Adrenal gland (tissue), 12 donors: ENCODE measurements around the gene LSM7. TPM values are rescaled to one million over a fixed set of nuclear protein-coding genes. Genes with fewer than 3 reads are reported as not detected.

Experiments
- DNase-seq, 7 donors: peaks; one replicate each; pipeline ENCODE4 v3.0.0-alpha.2; 2019 to 2020
- H3K27ac ChIP-seq, 5 donors: fragments of 200-600 bp; sonication (generic) in 4 of 5; 1 replicate in 3 of 5; 2 replicates in 2 of 5; pipeline versions ENCODE4 v1.5.1 to v1.8.0; 2016 to 2020; ENCODE audit warnings: mild to moderate bottlenecking in 1 of 5
- H3K27me3 ChIP-seq: fragments of 200-600 bp; 2 replicates; pipeline ENCODE4 v1.8.0; 2021
- H3K36me3 ChIP-seq, 2 donors: fragments of 200-600 bp; replicated peaks in 1 of 2; 1 replicate in 1 of 2; 2 replicates in 1 of 2; pipeline versions ENCODE4 v1.5.1 to v1.8.0; 2018 to 2022
- H3K4me1 ChIP-seq, 2 donors: fragments of 200-600 bp; replicated peaks in 1 of 2; 1 replicate in 1 of 2; 2 replicates in 1 of 2; pipeline versions ENCODE4 v1.5.1 to v1.8.0; 2018 to 2021
- H3K4me3 ChIP-seq, 4 donors: fragments of 200-600 bp; sonication (generic) in 3 of 4; one replicate each; pipeline ENCODE4 v1.5.1; 2016 to 2018
- H3K9me3 ChIP-seq, 3 donors: fragments of 200-600 bp; sonication (generic) in 1 of 3; replicated peaks in 1 of 3; 1 replicate in 2 of 3; 2 replicates in 1 of 3; pipeline versions ENCODE4 v1.5.1 to v1.8.0; 2016 to 2021
- CTCF ChIP-seq, 6 experiments: fragments of 450-650 bp in 4 of 6; fragments of 200-600 bp in 2 of 6; sonication (generic) in 1 of 6; IDR thresholded peaks; 1 replicate in 5 of 6; 2 replicates in 1 of 6; pipeline versions ENCODE4 v1.5.1 to v1.8.0; 2016 to 2021; ENCODE audit warnings: antibody characterized with exemption in 6 of 6, mild to moderate bottlenecking in 2 of 6, moderate library complexity in 1 of 6
- POLR2A ChIP-seq, 2 donors: fragments of 450-650 bp; IDR thresholded peaks; one replicate each; pipeline ENCODE4 v1.6.1; 2017; ENCODE audit warnings: antibody characterized with exemption in 2 of 2, mild to moderate bottlenecking in 2 of 2, moderate library complexity in 1 of 2
- WGBS, 4 donors: extraction: QIAGEN DNeasy Blood & Tissue Kit in 2 of 4; methylation state at CpG; one replicate each; pipeline versions ENCODE4 v1.1.5 to v1.1.7; 2013 to 2017; 5-methylcytosine and 5-hydroxymethylcytosine counted together
- intact Hi-C, 2 donors: fragments of 100-400 bp; cut with DNase I; formaldehyde crosslinking; loops; one replicate each; pipeline versions ENCODE4 v1.14.1 to v1.15.0; 2022 to 2023
- polyA plus RNA-seq, 3 donors: library from polyadenylated mRNA; stranded (reverse); fragments of 200-250 nt in 2 of 3; fragments of 350-450 nt in 1 of 3; fragmentation: Illumina TruSeq in 1 of 3; extraction: RNeasy Lipid Tissue Mini Kit (QIAGEN cat#74804) in 1 of 3; gene quantifications; one replicate each; pipeline ENCODE4 v1.2.3, GENCODE V29; 2013 to 2014
- total RNA-seq, 9 donors: library from RNA; depleted of rRNA in 4 of 9; stranded (reverse); fragments of >200 nt in 4 of 9; fragments of 120-200 nt in 1 of 9; fragmentation: NEBNext Ultra II Directional in 1 of 9; extraction: Animal tissue kit (Norgen Biotek cat#: 25700) in 1 of 9; gene quantifications; one replicate each; pipeline versions ENCODE4 v1.1.0 to v1.2.4, GENCODE V29; 2013 to 2023
- donor health status: healthy with polysubstance abuse.
- donor health status: Bipolar disorder and iron deficiency.
- donor health status: DM: yes; HTN: yes; CAD: no.
- donor health status: DM: no; HTN: no; CAD: no.
- donor health status: DM: no; HTN: no; CAD: no.
- donor health status: DM: yes; HTN: yes; CAD: no.

The LSM7 gene
- total and polyA plus RNA-seq, 12 donors, result 24.1 to 355 (median 78.1) TPM

GRCh38 chr19:2287585-2288337 lies 40.6 kb downstream of the LSM7 start:
- H3K36me3 ChIP-seq, result no peaks in the 10 kb centered on the region
- peaks cover 40% of the 10 kb centered on the region for H3K27me3 ChIP-seq
- TF ChIP-seq CTCF (IDR thresholded peaks at IDR 0.05) (no peak), POLR2A (IDR thresholded peaks at IDR 0.05) (no peak)
- no peak overlapping the region for H3K4me3 ChIP-seq
- H3K27ac ChIP-seq, result no peak overlapping the region
- H3K9me3 ChIP-seq, result no peaks in the 10 kb centered on the region
- no peak for DNase-seq
- WGBS, 4 donors, result 73 to 86% (median 79%) methylated on average over 7 to 13 of the region's 13 CpGs
- H3K4me1 ChIP-seq, result peaks cover 0 to 18% of the 10 kb centered on the region in 2 donors
- intact Hi-C loops, result loop anchor here in 1 of 2 donors (10.0 kb wide), 1 partner anchor 97 kb away; no protein-coding TSS in a partner anchor

GRCh38 chr19:2286402-2287140 lies 41.8 kb downstream of the LSM7 start:
- WGBS, 4 donors, result 77 to 84% (median 81%) methylated on average over 11 to 20 of the region's 20 CpGs
- intact Hi-C loops, result loop anchor here in 1 of 2 donors (10.0 kb wide), 1 partner anchor 98 kb away; no protein-coding TSS in a partner anchor
- no peak overlapping the region for H3K27ac ChIP-seq
- no peak for TF ChIP-seq CTCF (IDR thresholded peaks at IDR 0.05)
- no peak for TF ChIP-seq POLR2A (IDR thresholded peaks at IDR 0.05)
- no peak for DNase-seq
- H3K4me3 ChIP-seq, result no peak overlapping the region
- peaks cover 35% of the 10 kb centered on the region for H3K27me3 ChIP-seq
- peaks cover 0 to 16% of the 10 kb centered on the region in 2 donors for H3K4me1 ChIP-seq
- no peaks in the 10 kb centered on the region for H3K36me3 ChIP-seq
- H3K9me3 ChIP-seq, result no peaks in the 10 kb centered on the region

- Histone ChIP-seq H3K4me3 (no peak overlapping the region), H3K4me1 (no peaks in the 10 kb centered on the region), H3K36me3 (no peaks in the 10 kb centered on the region), H3K27me3 (peaks cover 13% of the 10 kb centered on the region), H3K9me3 (no peaks in the 10 kb centered on the region), H3K27ac (no peak overlapping the region)
- intact Hi-C loops, result loop anchor here in 1 of 2 donors (10.0 kb wide), 1 partner anchor 101 kb away; no protein-coding TSS in a partner anchor
- WGBS, 4 donors, result 92 to 96% (median 94%) methylated on average over 8 of the region's 8 CpGs
- no peak for DNase-seq
- TF ChIP-seq CTCF (IDR thresholded peaks at IDR 0.05) (no peak), POLR2A (IDR thresholded peaks at IDR 0.05) (no peak)
These were observed 44.4 kb downstream of the LSM7 start for GRCh38 chr19:2283835-2284507.

- Histone ChIP-seq H3K36me3 (no peaks in the 10 kb centered on the region), H3K9me3 (no peaks in the 10 kb centered on the region), H3K27me3 (peaks cover 4% of the 10 kb centered on the region), H3K4me3 (no peak overlapping the region), H3K4me1 (no peaks in the 10 kb centered on the region), H3K27ac (no peak overlapping the region)
- TF ChIP-seq CTCF (IDR thresholded peaks at IDR 0.05) (no peak), POLR2A (IDR thresholded peaks at IDR 0.05) (no peak)
- DNase-seq, result peak in 1 of 7 donors; percentile 4
- 61 to 77% (median 70%) methylated on average over 8 to 11 of the region's 11 CpGs for WGBS, 4 donors
- intact Hi-C loops, result loop anchor here in 1 of 2 donors (10.0 kb wide), 1 partner anchor 102 kb away; no protein-coding TSS in a partner anchor
These were observed 45.5 kb downstream of the LSM7 start for GRCh38 chr19:2282862-2283237.
